HCT116 (cell line): ENCODE data around the gene HOXA13.

Source experiments
- CTCF ChIP-seq, 3 experiments: fragments of 200-600 bp in 1 of 3; sonication (generic) in 1 of 3; IDR thresholded peaks in 2 of 3; conservative IDR thresholded peaks in 1 of 3; 2 replicates each; pipeline ENCODE4 v1.5.1; 2012 to 2017; ENCODE audit warnings: low read depth in 2 of 3, low read length in 2 of 3, antibody characterized with exemption in 1 of 3, borderline replicate concordance in 1 of 3, control low read depth in 1 of 3, mild to moderate bottlenecking in 1 of 3, mixed read lengths in 1 of 3, mixed run types in 1 of 3, moderate library complexity in 1 of 3; ENCODE audit not compliant: insufficient read depth in 1 of 3
- EZH2 ChIP-seq: fragments of 200-600 bp; sonication (generic); IDR thresholded peaks from 2 replicates; pipeline ENCODE4 v1.6.1; 2017; ENCODE audit warnings: antibody characterized with exemption, mixed run types
- POLR2AphosphoS5 ChIP-seq: IDR thresholded peaks from 2 replicates; pipeline ENCODE4 v1.6.1; 2011; ENCODE audit warnings: mild to moderate bottlenecking, low read depth, low read length, moderate library complexity
- SRF ChIP-seq: IDR thresholded peaks from 2 replicates; pipeline ENCODE4 v1.6.1; 2012; ENCODE audit warnings: low read depth

GRCh38 chr7:27211764-27212204 is 11.9 kb upstream of the HOXA13 start:
- TF ChIP-seq CTCF (IDR thresholded peaks at IDR 0.05 in 2 of 3, conservative IDR thresholded peaks at IDR 0.05 in 1 of 3; ENCODE audit: borderline replicate concordance in 1 of 3, insufficient read depth in 1 of 3, low read depth in 2 of 3, low read length in 2 of 3): no peak
- TF ChIP-seq EZH2: no peak
- no peak for TF ChIP-seq POLR2AphosphoS5
- no peak for TF ChIP-seq SRF
